Stimulated activated CD8-positive, alpha-beta memory T cell treated with anti-CD3 and anti-CD28 coated beads, Interleukin-12 subunit alpha, Interleukin-12 subunit beta, amount 100 ng/mL, for 24 hours (primary cell): ENCODE data around the gene OBSCN.

Experiments used
- DNase-seq: peaks from one replicate; pipeline ENCODE4 v3.0.0-alpha.2; 2020; ENCODE audit errors: extremely low read depth

The OBSCN gene

DNA sequence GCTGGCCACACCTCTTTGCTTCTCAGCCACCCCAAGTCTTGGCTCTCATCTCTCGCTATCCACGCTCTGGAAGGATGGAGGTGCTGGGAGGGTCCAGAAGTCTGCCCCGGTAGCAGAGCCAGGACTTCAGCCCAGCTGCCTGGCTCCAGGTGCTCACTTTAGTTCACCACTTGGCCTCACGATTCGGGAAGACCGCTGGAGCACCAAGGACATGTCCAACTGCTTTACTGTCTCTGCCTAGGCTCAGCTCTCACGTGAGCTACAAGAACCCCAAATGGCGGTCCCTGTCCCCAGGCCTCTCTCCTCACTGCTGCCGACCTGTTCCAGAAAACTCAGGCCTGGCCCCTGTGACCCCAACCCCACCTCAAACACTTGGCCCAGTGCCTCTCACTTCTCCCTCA, 195.4 kb downstream of the OBSCN start:
- no peak for DNase-seq

DNA sequence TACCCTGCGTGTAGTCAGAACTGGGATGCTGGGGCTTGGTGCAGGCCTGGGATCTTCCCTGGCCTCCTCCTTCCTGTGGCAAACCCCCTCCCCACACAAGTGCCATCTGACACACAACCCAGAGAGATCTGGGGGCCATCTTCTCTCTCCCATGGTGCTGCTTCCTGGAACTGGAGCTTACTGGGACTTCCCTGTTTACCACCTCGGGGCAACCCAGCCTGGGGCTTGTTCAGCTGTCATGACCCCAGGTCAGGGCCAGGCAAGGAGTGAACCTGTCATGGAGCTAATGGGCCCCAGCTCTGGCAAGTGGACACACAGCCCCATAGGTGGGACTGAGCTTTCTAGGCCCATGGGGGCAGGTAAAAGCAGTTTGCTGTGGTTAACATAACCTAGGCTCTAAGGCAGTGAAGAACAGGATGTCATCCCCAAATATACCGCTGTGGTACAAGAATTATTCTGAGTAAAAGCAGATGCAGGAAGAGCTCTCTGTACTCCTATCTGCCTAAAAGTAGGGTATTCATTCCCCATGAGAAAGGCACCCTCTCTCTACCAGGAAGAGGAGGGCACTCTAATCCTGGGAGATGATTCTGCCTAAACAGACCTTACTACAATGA, 196.4 kb downstream of the OBSCN start:
- DNase-seq: no peak

DNA sequence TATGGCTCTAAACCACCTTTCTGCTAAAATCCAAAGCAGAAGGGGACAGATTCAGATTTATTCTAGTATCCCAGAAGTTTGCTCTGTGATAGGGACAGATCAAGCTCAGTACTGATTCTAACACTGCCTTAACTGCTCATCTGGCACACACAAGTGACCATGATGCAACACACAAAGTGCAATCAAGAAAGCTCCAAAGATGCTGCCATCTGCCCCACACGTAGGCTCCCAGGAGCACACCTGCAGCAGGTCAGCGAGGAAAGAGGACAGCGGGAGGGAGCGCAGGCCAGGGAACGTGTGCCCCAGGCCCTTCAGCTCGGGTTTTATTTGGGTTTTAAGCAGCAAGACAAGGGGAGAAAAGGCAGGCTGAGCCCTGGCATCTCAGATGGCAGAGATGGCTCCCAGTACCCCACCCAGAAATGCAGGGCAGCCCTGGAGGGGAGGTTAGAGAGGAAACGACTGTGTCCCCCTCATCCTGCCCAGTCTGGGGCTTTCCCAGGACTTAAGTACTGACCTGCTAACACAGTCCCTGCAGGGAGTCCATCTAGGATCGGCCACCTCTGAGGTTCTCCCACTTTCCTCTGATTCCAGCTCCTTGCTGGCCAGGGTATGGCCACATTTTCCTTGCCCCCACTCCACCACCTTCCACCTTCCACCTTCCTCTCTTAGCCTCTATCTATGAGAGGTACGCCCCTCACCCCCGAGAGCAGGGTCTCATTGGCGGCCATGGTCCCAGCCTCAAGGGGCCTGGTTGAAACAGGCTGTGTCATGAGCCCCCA, 197.5 kb downstream of the OBSCN start:
- DNase-seq: no peak

DNA sequence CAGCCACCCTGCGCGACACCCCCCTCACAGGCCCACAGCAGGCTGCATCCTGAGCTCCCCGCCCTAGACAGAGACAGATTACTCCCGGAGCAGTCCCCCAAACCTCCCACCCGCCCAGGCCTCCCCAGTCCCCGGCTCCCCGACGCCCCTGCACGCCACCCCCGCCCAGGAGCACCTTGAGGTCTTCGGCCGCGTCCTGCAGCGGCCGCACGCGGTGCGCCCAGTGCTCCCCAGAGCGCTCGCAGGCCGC, 198.1 kb downstream of the OBSCN start:
- DNase-seq: no peak

DNA sequence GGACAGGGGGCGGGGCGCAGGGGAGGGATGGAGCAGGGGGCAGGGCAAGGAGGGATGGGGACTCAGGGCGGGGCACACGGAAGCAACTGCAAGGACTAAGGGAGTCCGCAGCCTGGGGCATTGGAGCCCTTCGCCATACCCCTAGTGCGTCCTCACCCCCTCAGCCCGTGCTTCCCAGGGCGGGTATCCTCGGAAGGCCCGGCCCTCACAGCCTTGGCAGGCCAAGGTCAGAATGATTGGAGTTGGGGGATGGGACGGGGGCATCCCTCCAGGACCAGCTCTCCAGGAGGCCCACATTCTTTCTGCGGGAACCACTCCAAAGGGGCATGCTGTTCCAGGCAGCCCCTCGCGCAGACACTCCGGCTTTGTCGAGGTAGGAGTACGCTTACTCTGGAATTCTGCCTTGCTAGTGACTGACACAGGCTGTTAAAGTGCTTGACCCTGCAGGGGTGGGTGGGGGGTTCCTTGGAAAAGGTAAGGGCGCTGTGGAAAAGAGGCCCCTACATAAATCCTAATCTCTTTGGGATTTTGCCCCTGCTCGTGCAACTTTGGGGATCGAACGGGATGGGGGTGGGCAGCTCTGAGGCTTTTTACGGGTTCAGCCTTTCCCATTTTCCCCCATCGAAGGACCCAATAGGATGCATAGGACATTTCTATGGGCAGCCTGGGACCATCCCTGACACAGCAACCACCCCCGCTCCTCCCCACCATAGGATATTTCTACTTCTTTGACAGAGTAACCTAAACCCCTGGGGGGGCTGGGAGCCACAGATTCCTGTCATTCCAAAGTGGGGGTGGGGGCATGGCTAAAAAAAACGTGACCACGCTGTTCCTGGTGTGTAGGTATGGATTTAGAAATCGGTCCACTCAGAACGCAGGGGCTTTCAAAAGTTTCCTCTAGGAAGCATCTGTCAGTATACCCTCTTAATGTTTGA, 199.5 kb downstream of the OBSCN start:
- no peak for DNase-seq

DNA sequence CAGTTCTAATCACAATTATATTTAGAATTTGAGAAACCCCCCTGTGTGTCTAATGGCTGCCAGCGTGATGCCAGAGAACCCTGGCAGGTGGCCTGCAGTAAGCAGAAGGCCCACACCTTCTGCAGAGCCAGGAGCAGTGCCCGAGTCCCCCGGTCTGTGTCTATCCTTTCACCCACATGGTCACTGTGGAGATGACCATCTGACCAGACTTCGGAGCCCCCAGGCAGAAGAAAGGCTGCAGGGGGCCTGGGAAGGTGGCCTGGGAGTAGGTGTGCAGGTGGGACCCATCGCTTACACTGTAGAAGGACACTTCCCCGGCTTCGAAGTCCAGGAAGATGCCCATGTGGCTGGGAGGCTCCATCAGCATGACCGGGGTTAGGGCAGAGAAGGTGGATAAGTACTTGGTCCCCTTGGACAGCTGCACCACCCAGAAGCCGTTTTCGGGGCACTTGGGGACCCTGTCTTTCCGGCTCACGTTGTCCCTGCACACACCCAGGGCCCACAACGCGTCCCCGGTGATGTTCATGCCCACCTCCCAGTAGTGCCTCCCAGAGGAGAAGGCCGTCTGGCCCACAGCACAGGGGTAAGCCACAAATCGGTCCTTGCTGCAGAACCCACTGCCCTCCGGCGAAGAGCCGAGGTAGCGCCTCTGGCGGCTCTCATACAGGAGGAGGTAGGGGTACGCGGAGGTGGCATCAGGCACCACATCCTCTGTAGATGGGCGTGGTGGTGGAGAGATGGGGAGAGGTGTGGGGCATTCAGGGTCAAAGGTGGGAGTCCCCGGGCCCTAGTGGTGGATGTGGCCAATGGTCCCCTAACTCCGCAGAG, 200.4 kb downstream of the OBSCN start:
- DNase-seq: no peak

DNA sequence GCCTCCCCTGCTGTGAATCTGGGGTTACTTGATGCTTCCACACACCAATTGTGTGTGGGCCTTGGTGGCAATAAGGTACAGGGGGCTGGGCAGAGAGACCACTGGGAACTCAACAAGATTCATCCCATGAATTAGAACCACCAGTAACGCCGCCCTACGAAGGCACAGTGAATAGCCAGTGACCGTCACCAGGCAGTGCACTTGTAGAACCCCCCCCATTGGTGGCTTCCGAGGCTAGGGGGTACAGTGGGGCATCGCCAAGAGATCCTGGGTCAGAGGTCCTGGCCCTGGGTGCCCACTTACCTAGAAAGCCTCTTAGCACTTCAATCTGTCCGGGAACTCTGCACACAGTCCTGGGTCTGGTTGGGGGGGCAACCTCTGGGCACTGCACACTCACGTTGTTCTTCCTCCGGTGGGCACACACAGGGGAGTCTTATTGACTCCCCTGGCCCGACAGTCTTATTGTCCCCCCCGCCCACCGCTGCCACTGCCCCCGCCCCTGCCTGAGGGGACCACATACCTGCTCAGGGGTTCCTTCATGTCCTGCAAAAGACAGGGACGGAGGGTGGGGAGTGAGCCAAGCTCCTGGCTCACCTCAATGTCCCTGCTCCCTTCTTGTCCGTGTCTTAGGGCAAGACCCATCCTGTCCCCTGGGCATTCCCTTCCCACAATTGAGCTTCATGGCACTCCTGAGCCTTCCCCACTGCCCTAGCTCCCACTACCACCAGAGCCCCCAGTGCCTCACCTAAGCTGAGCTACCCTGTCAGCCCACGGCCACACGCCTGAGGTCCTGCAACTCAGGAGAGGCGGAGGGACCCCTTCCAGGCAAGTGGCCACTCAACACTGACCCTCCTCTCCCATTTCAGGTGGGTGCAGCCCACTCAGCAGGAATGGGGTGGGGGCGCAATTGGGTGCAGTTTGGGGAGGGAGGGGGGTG, 201.3 kb downstream of the OBSCN start:
- DNase-seq: no peak

DNA sequence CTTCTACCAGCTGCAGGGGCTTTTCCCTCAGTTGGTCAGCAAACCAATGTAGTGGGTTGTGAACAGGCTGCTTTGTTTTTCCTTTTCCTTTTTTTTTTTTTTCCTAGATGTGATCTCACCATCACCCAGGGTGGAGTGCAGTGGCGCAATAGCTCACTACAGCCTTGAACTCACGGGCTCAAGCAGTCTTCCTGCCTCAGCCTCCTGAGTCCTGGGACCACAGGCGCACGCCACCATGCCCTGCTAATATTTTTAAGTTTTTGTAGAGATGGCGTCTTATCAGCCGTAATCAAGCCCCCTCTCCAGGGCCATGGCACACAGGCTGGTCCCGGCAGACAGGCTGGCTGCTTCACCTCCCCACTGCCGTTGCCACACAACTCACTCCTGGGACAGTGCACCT, 202.2 kb downstream of the OBSCN start:
- no peak for DNase-seq

DNA sequence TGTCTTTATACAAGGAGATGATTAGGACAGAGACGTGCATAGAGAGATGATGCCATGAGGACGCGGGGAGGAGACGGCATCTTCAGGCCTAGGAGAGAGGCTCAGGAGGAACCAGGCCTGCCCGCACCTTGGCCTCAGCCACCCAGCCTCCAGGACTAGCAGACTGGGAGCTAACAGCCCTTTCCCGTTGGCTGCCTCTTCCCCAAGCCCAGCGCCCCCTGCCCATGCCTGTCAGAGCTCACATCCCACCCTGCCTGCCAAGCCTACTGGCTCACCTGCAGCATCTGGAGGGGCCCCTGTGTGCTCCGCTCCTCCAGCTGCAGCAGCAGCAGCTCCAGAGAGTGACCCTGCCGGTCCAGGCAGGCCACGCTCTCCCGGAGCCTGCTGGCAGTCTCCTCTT, 202.8 kb downstream of the OBSCN start:
- DNase-seq: no peak

DNA sequence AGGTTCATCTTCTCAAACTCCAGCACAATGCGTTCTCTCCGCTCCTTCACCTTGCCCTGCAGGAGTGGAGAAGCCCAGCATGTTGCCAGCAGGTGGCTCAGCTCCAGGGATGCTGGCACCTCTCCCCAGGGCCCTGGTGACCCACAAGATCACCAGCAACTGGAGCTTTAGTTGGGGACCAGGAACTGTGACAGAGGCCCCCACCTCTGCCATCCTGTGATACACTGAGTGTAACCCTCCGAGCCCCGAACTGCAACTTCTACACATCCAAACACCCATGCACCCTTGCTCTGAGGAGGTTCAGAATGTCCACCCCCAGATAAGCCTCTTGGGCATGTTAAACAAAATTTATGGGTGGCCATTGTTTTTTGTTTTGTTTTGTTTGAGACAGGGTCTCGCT, 203.3 kb downstream of the OBSCN start:
- DNase-seq: no peak

DNA sequence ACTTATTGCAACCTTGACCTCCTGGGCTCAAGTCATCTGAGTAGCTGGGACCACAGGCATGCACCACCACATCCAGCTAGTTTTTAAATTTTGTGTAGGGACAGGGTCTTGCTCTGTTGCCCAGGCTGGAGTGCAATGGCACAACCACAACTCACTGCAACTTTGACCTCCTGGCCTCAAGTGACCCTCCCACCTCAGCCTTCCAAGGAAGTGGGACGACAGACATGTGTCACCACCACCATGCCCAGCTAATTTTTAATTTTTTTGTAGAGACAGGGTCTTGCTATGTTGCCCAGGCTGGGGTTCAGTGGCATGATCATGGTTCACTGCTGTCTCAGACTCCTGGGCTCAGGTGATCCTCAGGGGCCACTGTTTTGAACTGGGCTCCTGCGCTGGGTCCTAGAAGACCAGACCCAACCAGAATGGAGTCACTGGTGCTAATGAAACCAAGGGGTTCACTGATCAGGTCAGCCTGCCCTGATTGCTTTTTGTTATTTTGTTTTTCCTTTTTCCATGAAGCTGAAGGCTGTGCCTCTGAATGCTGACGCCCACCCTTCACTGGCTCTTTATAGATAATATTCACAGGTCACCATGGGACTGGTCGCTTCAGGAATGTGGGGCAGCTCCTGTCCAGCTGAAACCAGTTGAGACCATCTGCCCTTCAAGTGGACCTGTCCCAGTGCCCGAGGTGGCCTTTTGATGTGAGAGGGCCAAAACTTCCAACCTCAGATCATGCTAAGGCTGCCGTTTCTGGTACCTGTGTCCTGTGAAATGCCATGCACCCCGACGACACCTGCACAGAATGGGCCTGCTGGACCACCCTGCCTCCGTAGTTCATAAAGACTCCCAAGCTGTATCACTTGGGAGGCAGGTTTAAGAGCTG, 203.9 kb downstream of the OBSCN start:
- DNase-seq: no peak

DNA sequence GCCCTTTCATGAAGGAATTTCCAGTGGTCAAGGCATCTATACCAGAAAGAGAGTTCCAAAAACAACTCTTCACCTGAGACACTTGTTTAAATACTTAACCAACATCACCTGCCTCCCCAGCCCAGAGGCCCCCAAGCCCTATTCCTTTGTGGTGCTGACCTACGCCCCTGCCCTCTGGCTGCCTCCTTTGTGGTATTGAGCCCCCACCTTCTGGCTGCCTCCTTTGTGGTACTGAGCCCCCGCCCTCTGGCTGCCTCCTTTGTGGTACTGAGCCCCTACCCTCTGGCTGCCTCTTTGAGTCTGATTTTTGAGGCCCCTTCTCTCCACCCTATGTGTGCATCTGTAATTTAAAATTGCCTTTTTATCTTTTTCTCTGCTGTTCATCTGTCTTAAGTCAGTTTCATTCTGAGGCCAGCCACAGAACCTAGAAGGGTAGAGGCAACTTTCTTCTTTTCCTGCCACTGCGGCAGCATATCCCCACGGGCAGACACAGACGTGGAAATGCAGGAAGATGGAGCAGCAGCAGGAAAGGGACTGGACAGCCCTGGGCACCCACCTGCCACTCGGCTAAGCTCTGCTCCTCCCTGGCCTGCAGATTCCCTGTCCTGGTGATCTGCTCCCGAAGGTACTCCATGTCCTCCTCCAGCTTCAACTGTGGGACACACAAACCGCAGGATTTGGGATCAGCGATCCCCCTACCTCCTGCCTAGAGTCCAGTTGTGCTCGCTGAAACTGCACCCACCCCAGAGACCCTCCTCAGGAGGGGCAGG, 205.6 kb downstream of the OBSCN start:
- no peak for DNase-seq

DNA sequence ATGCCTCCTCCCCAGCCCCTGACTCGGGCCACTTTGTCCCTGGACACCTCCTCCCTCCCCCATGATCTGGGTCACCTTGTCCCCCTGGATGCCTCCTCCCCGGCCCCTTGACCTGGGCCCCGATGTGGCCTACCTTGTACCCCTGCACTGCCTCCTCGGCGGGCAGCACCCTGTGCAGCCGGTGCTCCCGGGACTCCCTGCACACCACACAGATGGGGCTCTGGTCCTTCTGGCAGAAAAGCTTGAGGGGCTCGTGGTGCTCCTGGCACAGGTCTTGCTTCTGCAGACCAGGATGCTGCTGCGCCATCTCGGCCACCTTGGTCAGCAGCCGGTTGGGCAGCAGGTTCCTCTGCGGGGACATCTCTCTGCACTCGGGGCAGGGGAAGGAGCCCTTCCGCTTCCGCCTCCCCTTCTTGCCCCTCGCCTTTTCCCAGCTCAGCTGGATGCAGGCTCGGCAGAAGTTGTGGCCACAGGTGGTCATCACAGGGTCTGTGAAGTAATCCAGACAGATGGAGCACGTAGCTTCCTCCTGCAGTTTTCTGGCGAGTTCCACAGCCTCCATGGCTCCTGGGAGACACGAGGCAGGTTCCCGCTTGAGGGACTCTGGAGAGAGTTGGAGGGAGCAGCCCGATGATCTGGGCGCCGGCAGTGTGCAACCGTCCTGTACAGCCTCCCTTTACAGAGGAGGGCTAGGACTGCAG, 206.8 kb downstream of the OBSCN start:
- DNase-seq: no peak

DNA sequence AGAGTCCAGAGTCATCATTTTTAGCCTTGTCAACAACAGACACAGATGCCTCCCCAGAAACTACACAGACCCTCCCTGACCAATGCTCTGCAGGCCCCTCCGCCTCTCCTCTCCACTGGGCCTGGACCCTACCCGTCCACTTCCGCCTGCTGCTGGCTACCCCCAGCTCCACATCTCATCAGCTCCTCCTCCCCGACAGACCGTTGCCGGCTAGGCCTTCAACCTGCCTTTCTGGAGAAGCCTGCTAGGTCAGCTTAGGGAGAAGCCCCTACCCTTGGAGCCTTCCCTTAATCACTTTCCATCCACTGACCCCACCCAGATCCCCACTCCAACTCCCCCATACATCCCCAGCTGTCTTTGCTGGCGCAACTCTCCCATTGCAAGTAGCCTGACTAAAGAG, 207.4 kb downstream of the OBSCN start:
- DNase-seq: no peak

DNA sequence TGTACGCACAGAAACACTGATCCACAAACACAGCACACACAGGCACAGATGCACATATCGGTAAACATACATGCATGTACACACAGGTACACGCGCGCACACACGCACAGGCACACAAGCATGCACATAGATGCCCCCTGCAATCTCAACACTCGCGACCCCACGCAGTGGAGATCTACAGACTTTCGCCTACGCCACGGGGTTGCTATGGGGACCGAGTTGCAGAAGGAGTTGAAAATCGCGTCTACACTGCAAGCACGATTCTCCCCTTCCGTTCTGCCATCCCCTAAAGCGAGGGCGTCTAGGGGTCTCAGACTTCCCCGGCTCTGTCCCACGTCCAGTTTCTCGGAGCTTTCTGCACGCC, 208.0 kb downstream of the OBSCN start:
- DNase-seq: no peak

DNA sequence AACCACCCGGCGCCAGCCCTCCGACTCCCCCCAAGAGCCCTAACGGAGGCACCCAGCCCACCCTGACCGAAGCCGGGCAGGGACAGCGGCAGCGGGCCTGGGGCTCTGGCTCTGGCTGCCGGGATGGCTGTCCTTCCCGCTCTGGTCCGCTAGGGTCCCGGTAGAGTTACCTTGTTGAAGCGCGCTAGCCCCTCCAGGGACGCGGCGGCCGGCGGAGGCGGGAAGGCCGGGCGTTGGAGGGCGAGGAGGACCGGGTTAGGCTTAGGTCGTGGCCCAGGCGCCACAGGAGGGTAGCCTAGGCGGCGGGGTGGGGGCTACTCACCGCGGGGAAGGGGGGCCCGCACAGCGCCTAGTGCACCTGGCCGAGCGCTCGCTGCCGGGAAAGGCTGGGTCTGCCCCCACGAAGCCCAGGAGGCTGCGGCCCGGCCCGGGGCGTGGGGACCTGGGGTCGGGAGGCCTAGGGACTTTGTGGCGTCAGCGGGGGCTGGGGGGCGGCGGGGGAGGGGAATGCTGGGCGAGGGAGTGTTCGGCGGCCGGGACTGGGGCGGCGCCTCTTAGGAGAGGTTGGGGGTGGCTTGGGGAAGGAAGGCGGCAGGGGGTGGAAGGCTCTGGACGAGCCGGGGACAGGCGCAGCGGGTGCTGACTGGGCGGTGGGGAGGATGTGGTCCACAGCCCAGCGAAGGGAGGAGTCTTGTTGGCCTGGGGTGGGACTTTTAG, 208.5 kb downstream of the OBSCN start, which contains the start of gene TRIM17:
Gene TRIM17 (minus strand): TSS at position 645 of the 717 bp plus-strand sequence. CDS start 1,789 bp downstream, outside the sequence.
- DNase-seq: no peak

DNA sequence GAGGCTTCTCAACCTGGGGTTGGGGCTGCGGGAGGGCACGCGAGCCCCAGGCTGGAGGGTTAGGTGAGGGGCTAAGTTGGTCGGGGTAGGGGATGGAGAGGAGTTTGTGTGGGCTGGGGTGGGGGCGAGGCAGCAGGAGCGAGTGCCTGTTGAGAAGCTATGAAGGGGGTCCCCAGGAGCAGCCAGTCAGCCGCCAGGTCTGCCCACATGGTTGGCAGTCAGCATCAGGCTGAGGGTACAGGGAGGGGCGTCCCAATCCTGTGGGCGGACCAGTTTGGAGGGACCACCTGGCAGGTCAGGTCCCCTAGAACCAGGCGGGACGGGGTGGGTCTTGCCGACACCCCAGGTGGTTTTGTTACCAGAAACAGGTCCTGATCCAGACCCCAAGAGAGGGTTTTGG, 209.2 kb downstream of the OBSCN start:
- DNase-seq: no peak
